Measurements from ENCODE around the gene SBF2. TPM values are rescaled to one million over a fixed set of nuclear protein-coding genes. Genes with fewer than 3 reads are reported as not detected.

Gene SBF2
- total and polyA plus RNA-seq, 2 of the 13 experiments (the other 11 are each of a cell fraction or from before 2014, with no cell fraction given), result 24.0 to 45.8 TPM

DNA sequence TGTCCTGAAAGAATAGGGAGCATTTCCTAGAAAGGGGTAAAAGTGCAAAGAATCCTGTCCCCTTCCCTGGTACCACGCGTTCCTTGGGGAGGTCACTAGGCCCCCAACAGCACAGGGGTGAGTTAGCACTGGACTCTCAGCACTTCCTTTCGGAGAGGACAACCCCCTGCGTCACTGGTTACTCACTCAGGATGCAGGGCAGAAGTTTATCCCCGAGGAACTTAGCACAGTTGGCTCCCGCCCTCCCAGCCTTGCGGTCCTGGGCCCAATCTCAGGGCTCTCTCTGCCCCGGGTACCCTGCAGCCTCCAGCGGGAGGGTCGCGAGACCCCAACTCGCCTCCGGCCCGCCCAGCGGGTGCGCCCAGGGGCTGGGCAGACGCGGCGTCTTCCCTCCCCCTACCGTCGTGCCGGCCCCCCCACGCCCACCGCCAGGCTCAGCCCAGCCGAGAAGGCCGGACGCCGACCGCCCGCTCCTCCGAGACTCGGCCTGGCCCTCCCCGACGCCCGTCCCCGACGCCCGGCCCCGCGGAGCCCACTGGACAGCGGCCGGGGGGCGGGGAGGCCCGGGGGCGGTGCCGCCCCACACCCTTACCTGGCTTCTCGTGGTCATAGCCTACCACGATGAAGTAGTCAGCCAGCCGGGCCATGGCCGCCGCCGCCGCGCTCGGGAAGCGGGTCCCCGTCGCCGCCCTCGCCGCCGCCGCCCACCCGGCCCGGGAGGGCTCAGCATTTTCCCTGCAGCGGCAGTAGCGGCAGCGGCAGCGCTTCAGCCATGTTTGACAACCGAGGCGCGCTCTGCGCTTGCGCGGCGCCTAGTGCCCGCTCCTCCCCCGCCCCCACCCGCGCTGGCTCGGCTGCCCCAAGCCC, at the start of gene SBF2 (continued):
- TF ChIP-seq ZNF83 (CRISPR knock-in tag; IDR thresholded peaks at IDR 0.05; ENCODE audit: borderline replicate concordance), result no peak
- no peak for TF ChIP-seq FOXM1 (CRISPR knock-in tag; IDR thresholded peaks at IDR 0.05)
- TF ChIP-seq, protein P1, sequence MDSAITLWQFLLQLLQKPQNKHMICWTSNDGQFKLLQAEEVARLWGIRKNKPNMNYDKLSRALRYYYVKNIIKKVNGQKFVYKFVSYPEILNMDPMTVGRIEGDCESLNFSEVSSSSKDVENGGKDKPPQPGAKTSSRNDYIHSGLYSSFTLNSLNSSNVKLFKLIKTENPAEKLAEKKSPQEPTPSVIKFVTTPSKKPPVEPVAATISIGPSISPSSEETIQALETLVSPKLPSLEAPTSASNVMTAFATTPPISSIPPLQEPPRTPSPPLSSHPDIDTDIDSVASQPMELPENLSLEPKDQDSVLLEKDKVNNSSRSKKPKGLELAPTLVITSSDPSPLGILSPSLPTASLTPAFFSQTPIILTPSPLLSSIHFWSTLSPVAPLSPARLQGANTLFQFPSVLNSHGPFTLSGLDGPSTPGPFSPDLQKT (CRISPR knock-in tag; IDR thresholded peaks at IDR 0.05; ENCODE audit: borderline replicate concordance), result no peak
- TF ChIP-seq, protein P2, sequence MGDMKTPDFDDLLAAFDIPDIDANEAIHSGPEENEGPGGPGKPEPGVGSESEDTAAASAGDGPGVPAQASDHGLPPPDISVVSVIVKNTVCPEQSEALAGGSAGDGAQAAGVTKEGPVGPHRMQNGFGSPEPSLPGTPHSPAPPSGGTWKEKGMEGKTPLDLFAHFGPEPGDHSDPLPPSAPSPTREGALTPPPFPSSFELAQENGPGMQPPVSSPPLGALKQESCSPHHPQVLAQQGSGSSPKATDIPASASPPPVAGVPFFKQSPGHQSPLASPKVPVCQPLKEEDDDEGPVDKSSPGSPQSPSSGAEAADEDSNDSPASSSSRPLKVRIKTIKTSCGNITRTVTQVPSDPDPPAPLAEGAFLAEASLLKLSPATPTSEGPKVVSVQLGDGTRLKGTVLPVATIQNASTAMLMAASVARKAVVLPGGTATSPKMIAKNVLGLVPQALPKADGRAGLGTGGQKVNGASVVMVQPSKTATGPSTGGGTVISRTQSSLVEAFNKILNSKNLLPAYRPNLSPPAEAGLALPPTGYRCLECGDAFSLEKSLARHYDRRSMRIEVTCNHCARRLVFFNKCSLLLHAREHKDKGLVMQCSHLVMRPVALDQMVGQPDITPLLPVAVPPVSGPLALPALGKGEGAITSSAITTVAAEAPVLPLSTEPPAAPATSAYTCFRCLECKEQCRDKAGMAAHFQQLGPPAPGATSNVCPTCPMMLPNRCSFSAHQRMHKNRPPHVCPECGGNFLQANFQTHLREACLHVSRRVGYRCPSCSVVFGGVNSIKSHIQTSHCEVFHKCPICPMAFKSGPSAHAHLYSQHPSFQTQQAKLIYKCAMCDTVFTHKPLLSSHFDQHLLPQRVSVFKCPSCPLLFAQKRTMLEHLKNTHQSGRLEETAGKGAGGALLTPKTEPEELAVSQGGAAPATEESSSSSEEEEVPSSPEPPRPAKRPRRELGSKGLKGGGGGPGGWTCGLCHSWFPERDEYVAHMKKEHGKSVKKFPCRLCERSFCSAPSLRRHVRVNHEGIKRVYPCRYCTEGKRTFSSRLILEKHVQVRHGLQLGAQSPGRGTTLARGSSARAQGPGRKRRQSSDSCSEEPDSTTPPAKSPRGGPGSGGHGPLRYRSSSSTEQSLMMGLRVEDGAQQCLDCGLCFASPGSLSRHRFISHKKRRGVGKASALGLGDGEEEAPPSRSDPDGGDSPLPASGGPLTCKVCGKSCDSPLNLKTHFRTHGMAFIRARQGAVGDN (CRISPR knock-in tag; IDR thresholded peaks at IDR 0.05), result peak; percentile 74
- TF ChIP-seq MED1 (CRISPR knock-in tag; IDR thresholded peaks at IDR 0.05), result no peak; the same call in none of the 2 replicates
- TF ChIP-seq ATF7-NPFF (CRISPR knock-in tag; IDR thresholded peaks at IDR 0.05; ENCODE audit: low read depth), result no peak; the same call in 1 of the 2 replicates
- TF ChIP-seq RAD51 (IDR thresholded peaks at IDR 0.05; ENCODE audit: borderline replicate concordance), result no peak
- no peak for TF ChIP-seq ZNF333 (CRISPR knock-in tag; IDR thresholded peaks at IDR 0.05; ENCODE audit: borderline replicate concordance)
- no peak for TF ChIP-seq ARNTL (CRISPR knock-in tag; IDR thresholded peaks at IDR 0.05)
- no peak for TF ChIP-seq KLF16 (CRISPR knock-in tag; IDR thresholded peaks at IDR 0.05)
- TF ChIP-seq NCOR1 (IDR thresholded peaks at IDR 0.05; ENCODE audit: borderline replicate concordance, low read length), result no peak
- no peak for TF ChIP-seq DNMT1 (CRISPR knock-in tag; IDR thresholded peaks at IDR 0.05)
- TF ChIP-seq, protein P3, sequence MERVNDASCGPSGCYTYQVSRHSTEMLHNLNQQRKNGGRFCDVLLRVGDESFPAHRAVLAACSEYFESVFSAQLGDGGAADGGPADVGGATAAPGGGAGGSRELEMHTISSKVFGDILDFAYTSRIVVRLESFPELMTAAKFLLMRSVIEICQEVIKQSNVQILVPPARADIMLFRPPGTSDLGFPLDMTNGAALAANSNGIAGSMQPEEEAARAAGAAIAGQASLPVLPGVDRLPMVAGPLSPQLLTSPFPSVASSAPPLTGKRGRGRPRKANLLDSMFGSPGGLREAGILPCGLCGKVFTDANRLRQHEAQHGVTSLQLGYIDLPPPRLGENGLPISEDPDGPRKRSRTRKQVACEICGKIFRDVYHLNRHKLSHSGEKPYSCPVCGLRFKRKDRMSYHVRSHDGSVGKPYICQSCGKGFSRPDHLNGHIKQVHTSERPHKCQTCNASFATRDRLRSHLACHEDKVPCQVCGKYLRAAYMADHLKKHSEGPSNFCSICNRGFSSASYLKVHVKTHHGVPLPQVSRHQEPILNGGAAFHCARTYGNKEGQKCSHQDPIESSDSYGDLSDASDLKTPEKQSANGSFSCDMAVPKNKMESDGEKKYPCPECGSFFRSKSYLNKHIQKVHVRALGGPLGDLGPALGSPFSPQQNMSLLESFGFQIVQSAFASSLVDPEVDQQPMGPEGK (CRISPR knock-in tag; IDR thresholded peaks at IDR 0.05), result peak; percentile 75
- no peak for TF ChIP-seq ZNF264 (CRISPR knock-in tag; IDR thresholded peaks at IDR 0.05)
- no peak for TF ChIP-seq ZNF737 (CRISPR knock-in tag; IDR thresholded peaks at IDR 0.05; ENCODE audit: borderline replicate concordance)
- TF ChIP-seq, protein P4, sequence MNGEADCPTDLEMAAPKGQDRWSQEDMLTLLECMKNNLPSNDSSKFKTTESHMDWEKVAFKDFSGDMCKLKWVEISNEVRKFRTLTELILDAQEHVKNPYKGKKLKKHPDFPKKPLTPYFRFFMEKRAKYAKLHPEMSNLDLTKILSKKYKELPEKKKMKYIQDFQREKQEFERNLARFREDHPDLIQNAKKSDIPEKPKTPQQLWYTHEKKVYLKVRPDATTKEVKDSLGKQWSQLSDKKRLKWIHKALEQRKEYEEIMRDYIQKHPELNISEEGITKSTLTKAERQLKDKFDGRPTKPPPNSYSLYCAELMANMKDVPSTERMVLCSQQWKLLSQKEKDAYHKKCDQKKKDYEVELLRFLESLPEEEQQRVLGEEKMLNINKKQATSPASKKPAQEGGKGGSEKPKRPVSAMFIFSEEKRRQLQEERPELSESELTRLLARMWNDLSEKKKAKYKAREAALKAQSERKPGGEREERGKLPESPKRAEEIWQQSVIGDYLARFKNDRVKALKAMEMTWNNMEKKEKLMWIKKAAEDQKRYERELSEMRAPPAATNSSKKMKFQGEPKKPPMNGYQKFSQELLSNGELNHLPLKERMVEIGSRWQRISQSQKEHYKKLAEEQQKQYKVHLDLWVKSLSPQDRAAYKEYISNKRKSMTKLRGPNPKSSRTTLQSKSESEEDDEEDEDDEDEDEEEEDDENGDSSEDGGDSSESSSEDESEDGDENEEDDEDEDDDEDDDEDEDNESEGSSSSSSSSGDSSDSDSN (CRISPR knock-in tag; IDR thresholded peaks at IDR 0.05), result peak; percentile 89; the same call in 1 of the 2 replicates
- TF ChIP-seq MBD4 (IDR thresholded peaks at IDR 0.05; ENCODE audit: borderline replicate concordance, low read length), result no peak
- TF ChIP-seq HES4 (CRISPR knock-in tag; IDR thresholded peaks at IDR 0.05; ENCODE audit: borderline replicate concordance), result peak; percentile 55; the same call in 1 of the 2 replicates
- no peak for TF ChIP-seq ZFP1 (CRISPR knock-in tag; IDR thresholded peaks at IDR 0.05)
- no peak; the same call in 1 of the 2 replicates for TF ChIP-seq RAD21 (CRISPR knock-in tag; IDR thresholded peaks at IDR 0.05)
